Loucy (cell line): Measurements from ENCODE around the gene FANCC.

Experiments used
- H2AFZ ChIP-seq: fragments of 200-600 bp; sonication (generic); 2 replicates; pipeline ENCODE4 v1.6.0; 2016; ENCODE audit warnings: antibody characterized with exemption, mild to moderate bottlenecking, low read length, moderate library complexity
- H3F3A ChIP-seq: fragments of 200-600 bp; 2 replicates; pipeline ENCODE4 v1.6.0; 2016; ENCODE audit warnings: antibody characterized with exemption, low read depth, mild to moderate bottlenecking
- H3K27me3 ChIP-seq: fragments of 200-600 bp; sonication (generic); 2 replicates; pipeline ENCODE4 v1.6.1; 2014; ENCODE audit warnings: low read length, mild to moderate bottlenecking; ENCODE audit not compliant: insufficient read depth, poor library complexity, severe bottlenecking
- H3K36me3 ChIP-seq: fragments of 200-600 bp; sonication (generic); 2 replicates; pipeline ENCODE4 v1.6.1; 2016; ENCODE audit warnings: low read length; ENCODE audit not compliant: insufficient read depth
- H3K4me1 ChIP-seq: fragments of 200-600 bp; sonication (generic); 2 replicates; pipeline ENCODE4 v1.5.1; 2014; ENCODE audit warnings: low read length, mild to moderate bottlenecking; ENCODE audit not compliant: insufficient read depth, poor library complexity, severe bottlenecking
- H3K4me2 ChIP-seq: fragments of 200-600 bp; sonication (generic); 2 replicates; pipeline ENCODE4 v1.6.0; 2014; ENCODE audit warnings: antibody characterized with exemption, low read length, low read depth, mild to moderate bottlenecking; ENCODE audit not compliant: poor library complexity, severe bottlenecking
- H3K4me3 ChIP-seq: fragments of 200-600 bp; sonication (generic); 2 replicates; pipeline ENCODE4 v1.5.1; 2014; ENCODE audit warnings: low read length, mild to moderate bottlenecking, mixed read lengths; ENCODE audit not compliant: poor library complexity, severe bottlenecking
- H3K79me2 ChIP-seq: fragments of 200-600 bp; sonication (generic); 2 replicates; pipeline ENCODE4 v1.6.1; 2014; ENCODE audit warnings: low read length; ENCODE audit not compliant: insufficient read depth
- H3K9ac ChIP-seq: fragments of 200-600 bp; sonication (generic); 2 replicates; pipeline ENCODE4 v1.6.0; 2014; ENCODE audit warnings: mild to moderate bottlenecking, low read depth, low read length, moderate library complexity; ENCODE audit not compliant: poor library complexity, severe bottlenecking
- H3K9me2 ChIP-seq: fragments of 200-600 bp; sonication (generic); replicated peaks from 2 replicates; pipeline ENCODE4 v1.6.1; 2016; ENCODE audit warnings: low read depth, low read length, mixed read lengths
- H3K9me3 ChIP-seq: fragments of 200-600 bp; sonication (generic); 2 replicates; pipeline ENCODE4 v1.6.1; 2014; ENCODE audit warnings: mild to moderate bottlenecking, antibody characterized with exemption, low read length, low read depth; ENCODE audit not compliant: insufficient read depth
- H4K20me1 ChIP-seq: fragments of 200-600 bp; sonication (generic); 2 replicates; pipeline ENCODE4 v1.6.0; 2014; ENCODE audit warnings: antibody characterized with exemption, low read length, mild to moderate bottlenecking; ENCODE audit not compliant: insufficient read depth, poor library complexity, severe bottlenecking
- CTCF ChIP-seq: fragments of 200-600 bp; sonication (generic); conservative IDR thresholded peaks from 2 replicates; pipeline ENCODE4 v1.5.1; 2014; ENCODE audit warnings: mild to moderate bottlenecking, antibody characterized with exemption, low read length
- EZH2phosphoT487 ChIP-seq: fragments of 200-600 bp; IDR thresholded peaks from 2 replicates; pipeline ENCODE4 v1.6.1; 2018; ENCODE audit warnings: antibody characterized with exemption, mild to moderate bottlenecking, moderate library complexity, borderline replicate concordance

FANCC gene

DNA sequence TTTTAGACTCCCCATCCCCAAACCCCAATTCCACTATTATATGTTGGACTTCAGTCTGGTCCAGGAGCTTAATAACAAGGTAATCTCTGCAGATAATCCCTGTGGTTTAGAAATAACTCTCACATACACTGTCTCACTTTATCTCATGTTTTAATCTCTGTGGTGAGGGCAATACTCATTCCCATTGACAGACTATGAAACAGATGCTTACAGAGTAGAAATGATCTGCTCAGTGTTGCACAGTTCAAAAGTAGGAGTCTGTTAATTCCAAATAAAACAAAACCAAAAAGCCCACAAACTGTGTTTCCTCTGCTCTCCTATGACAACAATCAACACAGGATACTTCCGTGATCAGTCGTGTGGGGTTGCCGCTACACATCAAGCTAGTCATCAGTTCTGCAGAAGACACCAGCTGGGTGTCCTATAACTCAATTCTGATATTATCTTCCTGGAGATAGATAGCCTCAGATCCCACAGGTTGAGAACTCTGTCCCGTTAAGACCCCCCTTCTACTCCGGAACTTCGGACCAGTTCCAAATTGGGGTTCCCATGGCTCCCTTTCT, 26.3 kb upstream of the FANCC start:
- Histone ChIP-seq H2AFZ (no peak overlapping the region), H3K27me3 (peaks cover 25% of the 10 kb centered on the region), H3K9me2 (no peaks in the 10 kb centered on the region), H3K79me2 (no peaks in the 10 kb centered on the region), H4K20me1 (no peaks in the 10 kb centered on the region), H3K9me3 (no peaks in the 10 kb centered on the region), H3K4me3 (no peak overlapping the region), H3F3A (no peaks in the 10 kb centered on the region), H3K36me3 (no peaks in the 10 kb centered on the region), H3K4me1 (peaks cover 10% of the 10 kb centered on the region), H3K9ac (no peak overlapping the region), H3K4me2 (peak overlapping the region; percentile 51)
- TF ChIP-seq CTCF (no peak), EZH2phosphoT487 (peak; percentile 50; the same call in 1 of the 2 replicates)

- Histone ChIP-seq H4K20me1 (no peaks in the 10 kb centered on the region), H3K79me2 (no peaks in the 10 kb centered on the region), H3K27me3 (peaks cover 25% of the 10 kb centered on the region), H3K9ac (no peak overlapping the region), H3K4me3 (no peak overlapping the region), H3K4me1 (peaks cover 10% of the 10 kb centered on the region), H3K9me3 (peaks cover 9% of the 10 kb centered on the region; the same call in 1 of the 2 replicates), H3F3A (no peaks in the 10 kb centered on the region), H3K36me3 (no peaks in the 10 kb centered on the region), H3K4me2 (no peak overlapping the region), H3K9me2 (no peaks in the 10 kb centered on the region), H2AFZ (no peak overlapping the region)
- TF ChIP-seq EZH2phosphoT487 = no peak
- TF ChIP-seq CTCF = no peak
Measured at GRCh38 chr9:95342571-95342970, 25.1 kb upstream of the FANCC start.

- H3K4me3 ChIP-seq = no peak overlapping the region
Measured at GRCh38 chr9:95341293-95341962, 23.9 kb upstream of the FANCC start.

More at GRCh38 chr9:95341293-95341962, 23.9 kb upstream of the FANCC start:
- Histone ChIP-seq H3K4me1 (peaks cover 10% of the 10 kb centered on the region), H3K36me3 (no peaks in the 10 kb centered on the region), H2AFZ (no peak overlapping the region), H3K27me3 (peaks cover 24% of the 10 kb centered on the region), H3F3A (no peaks in the 10 kb centered on the region), H3K79me2 (no peaks in the 10 kb centered on the region), H4K20me1 (no peaks in the 10 kb centered on the region), H3K9me2 (no peaks in the 10 kb centered on the region), H3K4me2 (no peak overlapping the region), H3K9me3 (peaks cover 20% of the 10 kb centered on the region; the same call in 1 of the 2 replicates), H3K9ac (no peak overlapping the region)
- TF ChIP-seq CTCF (peak; percentile 41), EZH2phosphoT487 (no peak)
